Mucosa of descending colon (tissue), 3 donors: ENCODE data around the gene NLRC3. TPM values are rescaled to one million over a fixed set of nuclear protein-coding genes. Genes with fewer than 3 reads are reported as not detected.

Source experiments
- ATAC-seq: fragments of 200-7000 bp; cut with Tn5 transposase; one replicate; pipeline ENCODE4 v1.9.1; 2020; ENCODE audit warnings: mild to moderate bottlenecking, moderate library complexity
- DNase-seq, 3 donors: peaks; one replicate each; pipeline ENCODE4 v3.0.0-alpha.2; 2020
- H3K36me3 ChIP-seq: fragments of 200-600 bp; one replicate; pipeline ENCODE4 v1.8.0; 2021; ENCODE audit warnings: low read depth, mild to moderate bottlenecking
- H3K4me1 ChIP-seq: fragments of 200-600 bp; one replicate; pipeline ENCODE4 v1.8.0; 2021; ENCODE audit warnings: low read depth, mild to moderate bottlenecking
- H3K4me3 ChIP-seq: fragments of 200-600 bp; one replicate; pipeline ENCODE4 v1.8.0; 2021; ENCODE audit warnings: mild to moderate bottlenecking
- H3K9me3 ChIP-seq: fragments of 200-600 bp; one replicate; pipeline ENCODE4 v1.8.0; 2021; ENCODE audit warnings: mild to moderate bottlenecking
- CTCF ChIP-seq: fragments of 200-600 bp; IDR thresholded peaks from one replicate; pipeline ENCODE4 v1.8.0; 2022; ENCODE audit warnings: antibody characterized with exemption, mild to moderate bottlenecking
- intact Hi-C, 2 donors: fragments of 100-400 bp; cut with DNase I in 1 of 2; cut with micrococcal nuclease in 1 of 2; formaldehyde crosslinking; loops; one replicate each; pipeline versions ENCODE4 v1.11.0 to v1.11.1; 2022; cut with DNase I, micrococcal nuclease
- total RNA-seq, 3 donors: library from RNA; stranded (reverse); fragmentation: NEBNext Ultra II Directional in 2 of 3; extraction: Animal tissue kit (Norgen Biotek cat#: 25700) in 2 of 3; gene quantifications; one replicate each; pipeline versions ENCODE4 v1.2.1 to v1.2.4, GENCODE V29; 2021 to 2023
- donor health status: DM: no; HTN: no; CAD: no; lungs with moderate emphysema.
- donor health status: DM: no; HTN: no; CAD: no.
- donor health status: DM: no; HTN: yes; CAD: no.

The NLRC3 gene
- total RNA-seq, 3 donors from 2014 or later: 1.4 to 2.6 (median 1.7) TPM

- no peak for DNase-seq
- Histone ChIP-seq H3K9me3 (no peaks in the 10 kb centered on the region), H3K4me1 (no peaks in the 10 kb centered on the region), H3K36me3 (no peaks in the 10 kb centered on the region), H3K4me3 (no peak overlapping the region)
- no peak for ATAC-seq
- intact Hi-C loops: no loop called here
- TF ChIP-seq CTCF: no peak
These were observed 3.5 kb upstream of the NLRC3 start for GRCh38 chr16:3580686-3581085.

GRCh38 chr16:3580251-3580651, 3.0 kb upstream of the NLRC3 start:
- Histone ChIP-seq H3K4me3 (no peak overlapping the region), H3K9me3 (no peaks in the 10 kb centered on the region), H3K36me3 (no peaks in the 10 kb centered on the region), H3K4me1 (no peaks in the 10 kb centered on the region)
- intact Hi-C loops: no loop called here
- ATAC-seq: no peak
- no peak for DNase-seq
- no peak for TF ChIP-seq CTCF

GRCh38 chr16:3579776-3580175, 2.6 kb upstream of the NLRC3 start:
- H3K4me3 ChIP-seq: no peak overlapping the region
- no peaks in the 10 kb centered on the region for H3K9me3 ChIP-seq
- no peak for TF ChIP-seq CTCF
- no peaks in the 10 kb centered on the region for H3K4me1 ChIP-seq
- H3K36me3 ChIP-seq: no peaks in the 10 kb centered on the region
- DNase-seq: no peak
- intact Hi-C loops: no loop called here
- no peak for ATAC-seq

GRCh38 chr16:3578610-3579551, 1.7 kb upstream of the NLRC3 start:
- Histone ChIP-seq H3K36me3 (no peaks in the 10 kb centered on the region), H3K9me3 (no peaks in the 10 kb centered on the region), H3K4me1 (no peaks in the 10 kb centered on the region), H3K4me3 (no peak overlapping the region)
- no peak for TF ChIP-seq CTCF
- intact Hi-C loops: no loop called here
- DNase-seq (peak; percentile 39 to 80 (median 64)), ATAC-seq (peak; percentile 69)

- intact Hi-C loops: no loop called here
- peak; percentile 45 for ATAC-seq
- DNase-seq: no peak
- Histone ChIP-seq H3K4me3 (no peak overlapping the region), H3K9me3 (no peaks in the 10 kb centered on the region), H3K36me3 (no peaks in the 10 kb centered on the region), H3K4me1 (no peaks in the 10 kb centered on the region)
- TF ChIP-seq CTCF: no peak
These were observed 918 bp upstream of the NLRC3 start for GRCh38 chr16:3578121-3578520.
